ENCODE results near the gene ZNF500.

Gene ZNF500

DNA sequence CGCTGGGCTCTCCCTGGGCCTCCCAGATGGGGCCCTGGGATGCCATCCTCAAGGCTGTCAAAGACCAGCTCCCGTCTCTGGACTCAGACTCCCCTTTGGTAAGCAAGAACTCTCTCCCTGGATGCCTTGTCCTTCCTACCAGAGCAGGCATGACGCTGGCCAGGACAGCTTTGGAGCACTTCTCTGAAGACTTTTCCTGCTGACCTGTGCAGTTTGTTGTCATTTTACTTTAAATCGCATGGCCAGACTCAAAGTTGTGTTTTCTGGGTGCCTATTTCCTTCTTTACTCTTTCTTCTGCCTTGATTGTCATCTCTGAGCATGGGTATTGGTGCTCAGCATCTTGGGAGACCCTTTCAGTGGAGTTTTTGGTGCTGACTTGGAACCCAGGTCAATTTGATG, 30.4 kb downstream of the ZNF500 start:
- no peak overlapping the region for H3K4me3 ChIP-seq (ENCODE audit: low read depth, low read length)
- TF ChIP-seq CTCF (IDR thresholded peaks at IDR 0.05; ENCODE audit: low read depth, low read length, missing control alignments) = no peak
- in situ Hi-C loops (cut with HindIII; ENCODE audit: low sequenced_read_pairs) = no loop called here
- DNase-seq (ENCODE audit: low read depth) = no peak

DNA sequence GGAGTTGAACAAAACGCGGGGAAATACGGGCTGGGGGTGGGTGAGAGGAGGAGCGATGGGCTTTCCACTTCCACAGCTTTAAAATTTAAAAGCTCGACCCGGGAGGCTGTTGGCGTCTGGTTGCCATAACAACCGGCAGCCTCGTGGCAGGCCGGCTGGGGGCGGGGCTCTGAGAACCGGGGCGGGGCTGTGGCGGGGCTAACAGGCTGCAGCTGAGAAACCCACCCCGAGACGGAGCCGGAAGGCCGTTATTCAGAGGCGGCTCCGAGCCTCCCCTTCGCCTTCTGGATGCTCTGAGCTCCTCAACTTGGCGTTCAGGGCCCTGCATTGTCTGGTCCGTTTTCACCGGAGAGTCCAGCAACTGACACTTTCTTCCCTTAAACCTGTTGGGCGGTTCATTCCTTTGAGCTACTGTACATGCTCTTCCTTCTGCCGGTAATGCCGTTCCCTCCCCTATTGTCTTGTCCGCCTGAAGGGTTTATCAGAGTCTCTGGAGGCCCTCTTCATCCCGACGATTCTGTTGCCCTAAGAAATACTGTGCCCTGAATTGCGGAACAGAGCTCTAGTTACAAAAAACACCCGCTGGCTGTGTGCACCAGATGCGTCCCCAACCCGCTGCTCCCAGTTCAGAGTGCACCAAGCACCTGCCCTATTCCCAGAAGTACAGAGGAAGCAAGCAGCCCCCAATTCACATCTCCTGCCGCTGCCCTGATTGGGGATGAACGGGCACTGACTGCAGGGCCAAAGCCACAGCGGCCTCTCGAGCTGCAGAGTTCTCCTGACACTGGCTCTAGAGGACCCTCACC, 32.0 kb downstream of the ZNF500 start:
- peak overlapping the region; percentile 96 for H3K4me3 ChIP-seq (ENCODE audit: low read depth, low read length)
- no peak for TF ChIP-seq CTCF (IDR thresholded peaks at IDR 0.05; ENCODE audit: low read depth, low read length, missing control alignments)
- peak; percentile 48 for DNase-seq (ENCODE audit: low read depth)
- in situ Hi-C loops (cut with HindIII; ENCODE audit: low sequenced_read_pairs) = no loop called here

GRCh38 chr16:4734063-4734729, 32.8 kb downstream of the ZNF500 start, which contains the start of the genes ANKS3 and DNAAF8:
TSS of gene ANKS3 (minus strand) at chr16:4734271. CDS start at chr16:4730149, 4,122 bp downstream.
TSS of gene DNAAF8 (plus strand) at chr16:4734537. CDS start at chr16:4736515, 1,978 bp downstream.
- in situ Hi-C loops (cut with HindIII; ENCODE audit: low sequenced_read_pairs) = no loop called here
- H3K4me3 ChIP-seq (ENCODE audit: low read depth, low read length) = peak within 1 kb of the TSS; percentile 96
- no peak for TF ChIP-seq CTCF (IDR thresholded peaks at IDR 0.05; ENCODE audit: low read depth, low read length, missing control alignments)
- DNase-seq (ENCODE audit: low read depth) = peak; percentile 94

DNA sequence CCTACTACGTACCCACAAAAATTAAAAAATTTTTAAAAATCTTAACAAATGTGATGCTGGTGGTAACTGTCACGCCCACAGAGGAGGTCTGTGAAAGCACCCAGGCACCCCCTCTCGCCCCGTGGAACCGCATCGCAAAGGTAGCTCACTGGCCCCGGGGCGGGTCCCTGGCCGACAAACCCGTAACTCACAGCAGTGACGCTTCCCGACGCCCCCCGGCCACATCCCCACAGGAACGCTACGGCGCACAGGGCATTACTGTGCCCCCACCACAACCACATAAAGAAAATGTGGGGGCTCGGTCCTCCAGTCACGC, 33.3 kb downstream of the ZNF500 start:
- peak overlapping the region; percentile 96 for H3K4me3 ChIP-seq (ENCODE audit: low read depth, low read length)
- in situ Hi-C loops (cut with HindIII; ENCODE audit: low sequenced_read_pairs) = no loop called here
- no peak for TF ChIP-seq CTCF (IDR thresholded peaks at IDR 0.05; ENCODE audit: low read depth, low read length, missing control alignments)
- DNase-seq (ENCODE audit: low read depth) = no peak

DNA sequence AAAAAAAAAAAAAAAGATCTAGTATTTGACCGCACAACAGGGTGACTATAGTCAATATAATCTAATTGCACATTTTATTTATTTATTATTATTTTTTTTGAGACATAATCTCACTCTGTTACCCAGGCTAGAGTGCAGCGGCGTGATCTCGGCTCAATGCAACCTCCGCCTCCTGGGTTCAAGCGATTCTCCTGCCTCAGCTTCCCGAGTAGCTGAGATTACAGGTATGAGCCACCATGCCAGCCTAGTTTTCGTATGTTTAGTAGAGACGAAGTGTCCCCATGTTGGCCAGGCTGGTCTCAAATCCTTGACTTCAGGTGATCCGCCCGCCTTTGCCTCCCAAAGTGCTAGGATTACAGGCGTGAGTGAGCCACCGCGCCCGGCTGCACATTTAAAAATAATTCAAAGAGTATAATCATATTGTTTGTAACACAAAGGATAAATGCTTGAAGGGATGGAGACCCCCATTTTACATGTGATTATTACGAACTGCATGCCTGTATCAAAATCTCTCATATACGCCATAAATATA, 33.7 kb downstream of the ZNF500 start:
- no peak for DNase-seq (ENCODE audit: low read depth)
- in situ Hi-C loops (cut with HindIII; ENCODE audit: low sequenced_read_pairs) = no loop called here
- H3K4me3 ChIP-seq (ENCODE audit: low read depth, low read length) = peak overlapping the region; percentile 96
- no peak for TF ChIP-seq CTCF (IDR thresholded peaks at IDR 0.05; ENCODE audit: low read depth, low read length, missing control alignments)

DNA sequence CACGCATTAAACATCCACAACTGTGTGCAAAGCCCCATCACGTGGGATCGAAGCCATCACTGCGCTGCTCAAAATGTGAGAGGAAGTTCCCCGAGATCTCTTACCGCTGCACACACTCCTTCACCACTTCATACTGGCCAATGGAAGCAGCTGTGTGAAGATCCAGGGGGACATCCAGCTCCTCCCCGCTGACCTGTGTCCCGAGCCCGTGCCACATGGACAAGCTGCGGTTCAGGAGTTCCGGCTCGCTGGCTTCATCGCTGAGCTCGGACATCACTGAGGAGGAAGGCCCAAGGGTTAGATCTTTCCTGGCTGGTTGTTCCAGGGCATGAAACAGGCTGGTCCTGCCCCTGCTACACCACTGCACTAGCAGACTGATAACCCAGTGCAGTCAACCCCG, 37.1 kb downstream of the ZNF500 start:
- no peak for DNase-seq (ENCODE audit: low read depth)
- TF ChIP-seq CTCF (IDR thresholded peaks at IDR 0.05; ENCODE audit: low read depth, low read length, missing control alignments) = no peak
- no peak overlapping the region for H3K4me3 ChIP-seq (ENCODE audit: low read depth, low read length)
- in situ Hi-C loops (cut with HindIII; ENCODE audit: low sequenced_read_pairs) = no loop called here
